A673 (cell line): Measurements from ENCODE around the gene PLA2G6.

ENCODE experiments used
- EZH2 ChIP-seq: fragments of 200-600 bp; sonication (generic); IDR thresholded peaks from 2 replicates; pipeline ENCODE4 v1.6.1; 2017; ENCODE audit warnings: borderline replicate concordance, low read depth, mild to moderate bottlenecking, mixed read lengths, antibody characterized with exemption, low read length; ENCODE audit not compliant: poor library complexity, severe bottlenecking
- TF ChIP-seq, protein P1 (sequence below): fragments of 300-800, 200-600 bp; sonication (generic); conservative IDR thresholded peaks from 2 replicates; pipeline ENCODE4 v1.5.1; 2017; ENCODE audit warnings: low read depth, mild to moderate bottlenecking, antibody characterized with exemption, low read length, moderate library complexity, mixed read lengths

DNA sequence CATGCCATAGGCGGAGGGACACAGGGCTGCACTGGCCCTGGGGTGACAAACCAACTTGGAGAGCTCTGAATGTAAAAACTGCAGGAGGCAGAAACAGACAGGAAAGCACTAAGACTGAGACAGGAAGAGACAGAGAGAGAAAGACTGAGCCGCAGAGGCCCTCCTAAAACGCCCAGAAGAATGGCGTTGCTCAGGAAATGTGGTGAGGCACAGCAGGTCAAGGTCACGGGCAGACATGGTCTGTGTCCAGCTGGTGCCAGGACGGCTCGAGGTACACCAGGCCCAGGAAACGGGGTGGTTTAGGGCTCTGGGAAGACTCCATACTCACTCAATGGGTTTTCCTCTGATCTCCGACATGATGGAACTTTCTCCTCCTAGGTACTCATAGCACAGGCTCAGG is 49.3 kb upstream of the PLA2G6 start:
- TF ChIP-seq, protein P1, sequence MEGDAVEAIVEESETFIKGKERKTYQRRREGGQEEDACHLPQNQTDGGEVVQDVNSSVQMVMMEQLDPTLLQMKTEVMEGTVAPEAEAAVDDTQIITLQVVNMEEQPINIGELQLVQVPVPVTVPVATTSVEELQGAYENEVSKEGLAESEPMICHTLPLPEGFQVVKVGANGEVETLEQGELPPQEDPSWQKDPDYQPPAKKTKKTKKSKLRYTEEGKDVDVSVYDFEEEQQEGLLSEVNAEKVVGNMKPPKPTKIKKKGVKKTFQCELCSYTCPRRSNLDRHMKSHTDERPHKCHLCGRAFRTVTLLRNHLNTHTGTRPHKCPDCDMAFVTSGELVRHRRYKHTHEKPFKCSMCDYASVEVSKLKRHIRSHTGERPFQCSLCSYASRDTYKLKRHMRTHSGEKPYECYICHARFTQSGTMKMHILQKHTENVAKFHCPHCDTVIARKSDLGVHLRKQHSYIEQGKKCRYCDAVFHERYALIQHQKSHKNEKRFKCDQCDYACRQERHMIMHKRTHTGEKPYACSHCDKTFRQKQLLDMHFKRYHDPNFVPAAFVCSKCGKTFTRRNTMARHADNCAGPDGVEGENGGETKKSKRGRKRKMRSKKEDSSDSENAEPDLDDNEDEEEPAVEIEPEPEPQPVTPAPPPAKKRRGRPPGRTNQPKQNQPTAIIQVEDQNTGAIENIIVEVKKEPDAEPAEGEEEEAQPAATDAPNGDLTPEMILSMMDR, result no peak
- TF ChIP-seq EZH2, result no peak
